HepG2 (cell line): ENCODE measurements around the gene BAIAP2L1. TPM values are rescaled to one million over a fixed set of nuclear protein-coding genes. Genes with fewer than 3 reads are reported as not detected.

Source experiments
- ATAC-seq: fragments of 200-7000 bp; cut with Tn5 transposase; 3 replicates; pipeline ENCODE4 v1.9.1; 2020; ENCODE audit warnings: mild to moderate bottlenecking, moderate library complexity
- BruUV-seq: library from RNA; stranded (reverse); fragments of 400-500 nt; replicated peaks from 2 replicates; lab custom pipeline; 2021; lab: Mats Ljungman, UMichigan
- CTCF ChIA-PET: fragments of 300-600 bp; formaldehyde crosslinking; extraction: SDS; loops from one replicate; lab custom pipeline; 2021; ENCODE audit warnings: low total read pairs, inconsistent platforms, low intra/inter-chr PET ratio; lab: Yijun Ruan, JAX
- POLR2A ChIA-PET: fragments of 350-600 bp; sonication (Branson Sonifier 250); formaldehyde crosslinking; loops from one replicate; lab custom pipeline; 2020; ENCODE audit warnings: antibody characterized with exemption, inconsistent platforms; lab: Yijun Ruan, JAX
- DNase-seq: peaks from one replicate; pipeline ENCODE4 v3.0.0-alpha.2; 2015; ENCODE audit warnings: low spot score
- FAIRE-seq: peaks from 3 replicates; lab custom pipeline; 2011; peaks lifted over from hg19 to GRCh38; lab: Jason Lieb, UNC
- H2AFZ ChIP-seq: one replicate; pipeline ENCODE4 v1.6.1; 2011; ENCODE audit warnings: low read length, inconsistent platforms
- H3K27ac ChIP-seq: fragments of 300-600 bp; 3 replicates; pipeline ENCODE4 v1.8.0; 2011; ENCODE audit warnings: mixed run types, mild to moderate bottlenecking, mixed read lengths, low read length, inconsistent platforms; ENCODE audit not compliant: insufficient read depth; ENCODE audit errors: extremely low read length
- H3K27me3 ChIP-seq, 2 experiments: fragments of 200-600 bp in 1 of 2; 2 replicates in 1 of 2; 3 replicates in 1 of 2; pipeline versions ENCODE4 v1.6.0 to v1.8.0; 2011; ENCODE audit warnings: low read length in 2 of 2, mild to moderate bottlenecking in 2 of 2, moderate library complexity in 2 of 2, inconsistent platforms in 1 of 2; ENCODE audit not compliant: insufficient read depth in 2 of 2, control insufficient read depth in 1 of 2
- H3K36me3 ChIP-seq, 2 experiments: fragments of 200-600 bp in 1 of 2; replicated peaks in 1 of 2; 2 replicates in 1 of 2; 3 replicates in 1 of 2; pipeline versions ENCODE4 v1.5.1 to v1.8.0; 2011; ENCODE audit warnings: low read length in 2 of 2, inconsistent platforms in 1 of 2; ENCODE audit not compliant: insufficient read depth in 2 of 2, control insufficient read depth in 1 of 2
- H3K4me1 ChIP-seq: 2 replicates; pipeline ENCODE4 v1.5.1; 2012; ENCODE audit warnings: low read length, inconsistent platforms; ENCODE audit not compliant: insufficient read depth
- H3K4me2 ChIP-seq: 2 replicates; pipeline ENCODE4 v1.6.0; 2011; ENCODE audit warnings: low read depth, low read length, inconsistent platforms
- H3K4me3 ChIP-seq, 3 experiments: fragments of 200-600 bp in 1 of 3; sonication (generic), shearing (Covaris generic) in 1 of 3; replicated peaks in 1 of 3; 2 replicates each; pipeline ENCODE4 v1.5.1; 2011 to 2016; ENCODE audit warnings: low read length in 3 of 3, inconsistent platforms in 2 of 3, low read depth in 2 of 3, mild to moderate bottlenecking in 2 of 3, control low read depth in 1 of 3, mixed read lengths in 1 of 3; ENCODE audit not compliant: insufficient read depth in 1 of 3
- H3K79me2 ChIP-seq: one replicate; pipeline ENCODE4 v1.6.1; 2011; ENCODE audit warnings: low read length, inconsistent platforms; ENCODE audit not compliant: insufficient read depth
- H3K9ac ChIP-seq: 2 replicates; pipeline ENCODE4 v1.6.0; 2011; ENCODE audit warnings: mild to moderate bottlenecking, low read depth, low read length, inconsistent platforms; ENCODE audit not compliant: insufficient read depth
- H3K9me3 ChIP-seq: 2 replicates; pipeline ENCODE4 v1.5.1; 2012; ENCODE audit warnings: mild to moderate bottlenecking, low read length
- H4K20me1 ChIP-seq: 2 replicates; pipeline ENCODE4 v1.6.0; 2011; ENCODE audit warnings: inconsistent platforms, mild to moderate bottlenecking, low read length, moderate library complexity; ENCODE audit not compliant: insufficient read depth
- NCOR1 ChIP-seq: fragments of 200-600 bp; sonication (generic); IDR thresholded peaks from 2 replicates; pipeline ENCODE4 v1.7.0; 2017; ENCODE audit warnings: antibody characterized with exemption, low read length, borderline replicate concordance
- SNAPC2 ChIP-seq: sonication (generic); formaldehyde crosslinking; IDR thresholded peaks from 2 replicates; pipeline ENCODE4 v1.8.1; 2022; ENCODE audit warnings: mild to moderate bottlenecking, missing genetic modification reagents
- TARDBP ChIP-seq: sonication (generic); formaldehyde crosslinking; IDR thresholded peaks from 2 replicates; pipeline ENCODE4 v1.8.0; 2022; ENCODE audit warnings: mild to moderate bottlenecking, missing genetic modification reagents
- ZNF121 ChIP-seq: sonication (generic); formaldehyde crosslinking; IDR thresholded peaks from 2 replicates; pipeline ENCODE4 v1.5.0; 2020; ENCODE audit warnings: mild to moderate bottlenecking, missing genetic modification reagents
- ZNF770 ChIP-seq: sonication (generic); formaldehyde crosslinking; IDR thresholded peaks from 2 replicates; pipeline ENCODE4 v1.5.0; 2020; ENCODE audit warnings: mild to moderate bottlenecking, missing genetic modification reagents
- WGBS: methylation state at CpG from one replicate; pipeline ENCODE4 v1.1.6; 2017; ENCODE audit warnings: low lambda C conversion rate; 5-methylcytosine and 5-hydroxymethylcytosine counted together
- in situ Hi-C: cut with HindIII; loops from 2 replicates; pipeline ENCODE4 v1.10.0; 2017; ENCODE audit warnings: low pct_unique_long_range_greater_than_20kb; ENCODE audit not compliant: extremely low pct_ligation_motif_present
- intact Hi-C: fragments of 100-400 bp; cut with micrococcal nuclease; formaldehyde crosslinking; loops from one replicate; pipeline ENCODE4 v1.10.0; 2022; ENCODE audit not compliant: unreplicated experiment
- polyA plus RNA-seq, 8 experiments: library from polyadenylated mRNA; depleted of rRNA in 3 of 8; stranded (reverse) in 7 of 8; unstranded in 1 of 8; fragments of >200 nt; fragmentation: Illumina TruSeq in 4 of 8; extraction: Trizol in 4 of 8; gene quantifications; 2 replicates each; pipeline versions ENCODE4 v1.2.1 to v1.2.3, GENCODE V29; 2011 to 2016; ENCODE audit warnings: low read depth in 4 of 8, missing spikeins in 1 of 8, mixed read lengths in 1 of 8; ENCODE audit not compliant: insufficient read depth in 1 of 8
- total RNA-seq, 5 experiments: library from RNA; depleted of rRNA; stranded (reverse); fragments of >200 nt; fragmentation: Illumina TruSeq; extraction: Trizol; gene quantifications; 2 replicates each; pipeline ENCODE4 v1.2.3, GENCODE V29; 2016; ENCODE audit warnings: low read depth in 1 of 5

The BAIAP2L1 gene
- total and polyA plus RNA-seq, 2 of the 13 experiments (the other 11 are each of a cell fraction or from before 2014, with no cell fraction given) = 13.0 to 21.5 TPM

- no peak for TF ChIP-seq SNAPC2 (CRISPR knock-in tag)
These were observed 119.8 kb downstream of the BAIAP2L1 start, which contains the start of gene BRI3 (continued) for GRCh38 chr7:98280791-98281756.

- in situ Hi-C loops = loop anchor here (5.0 kb wide), 1 partner anchor 137 kb away; no protein-coding TSS in a partner anchor
These were observed 120.6 kb downstream of the BAIAP2L1 start for GRCh38 chr7:98280296-98280695.

More at GRCh38 chr7:98280296-98280695, 120.6 kb downstream of the BAIAP2L1 start:
- H3K27ac ChIP-seq = peak overlapping the region; percentile 84
- peak overlapping the region; percentile 99 for H3K4me2 ChIP-seq
- peaks cover 13% of the 10 kb centered on the region; the same call in 1 of the 2 replicates for H4K20me1 ChIP-seq
- BruUV-seq = no TSS peak
- WGBS = 20% methylated on average over 7 of the region's 7 CpGs
- H2AFZ ChIP-seq = no peak overlapping the region
- ATAC-seq (no peak), DNase-seq (no peak), FAIRE-seq (no peak)
- peak overlapping the region; percentile 82; the same call in 1 of the 2 replicates for H3K9ac ChIP-seq
- H3K9me3 ChIP-seq = no peaks in the 10 kb centered on the region
- intact Hi-C loops = no loop called here
- H3K4me3 ChIP-seq = peak overlapping the region; percentile 64 to 91 (median 79)
- peaks cover 74% of the 10 kb centered on the region for H3K4me1 ChIP-seq
- CTCF ChIA-PET = no interaction called here
- peak; percentile 67; the same call in 1 of the 2 replicates for TF ChIP-seq ZNF770
- TF ChIP-seq TARDBP (CRISPR knock-in tag) = no peak
- peak; percentile 59 for TF ChIP-seq ZNF121 (CRISPR knock-in tag)
- TF ChIP-seq NCOR1 = 0 out of 2 replicates have a peak, but pooled peaks have one; percentile 4
- H3K36me3 ChIP-seq = peaks cover 0 to 1% of the 10 kb centered on the region in 2 experiments; a peak in 2 of 5 replicates
- H3K27me3 ChIP-seq = no peaks in the 10 kb centered on the region; a peak in 1 of 5 replicates
- H3K79me2 ChIP-seq = peaks cover 34% of the 10 kb centered on the region
- POLR2A ChIA-PET = interaction anchor here (0.6 to 2.0 kb wide), 2 partner anchors 29 to 137 kb away, joined by 5 to 6 read pairs; no protein-coding TSS in a partner anchor
